IMR-90 (cell line): Measurements from ENCODE around the gene BPNT1. TPM values are rescaled to one million over a fixed set of nuclear protein-coding genes. Genes with fewer than 3 reads are reported as not detected.

Experiments used
- ATAC-seq: fragments of 200-7000 bp; cut with Tn5 transposase; 2 replicates; pipeline ENCODE4 v1.9.1; 2020; ENCODE audit warnings: low read depth, mild to moderate bottlenecking, moderate library complexity
- BruUV-seq: library from RNA; stranded (reverse); fragments of 400-500 nt; replicated peaks from 2 replicates; lab custom pipeline; 2021; lab: Mats Ljungman, UMichigan
- CTCF ChIA-PET: fragments of 300-600 bp; formaldehyde crosslinking; extraction: SDS; loops from one replicate; lab custom pipeline; 2021; ENCODE audit warnings: antibody characterized with exemption; lab: Yijun Ruan, JAX
- POLR2A ChIA-PET: fragments of 300-600 bp; sonication (Branson Sonifier 250); formaldehyde crosslinking; loops from one replicate; lab custom pipeline; 2022; ENCODE audit warnings: antibody characterized with exemption; ENCODE audit not compliant: unreplicated experiment; lab: Charles Lee
- DNase-seq: peaks from one replicate; pipeline ENCODE4 v3.0.0; 2013
- H2AFZ ChIP-seq: replicated peaks from 2 replicates; pipeline ENCODE3; 2013; ENCODE audit warnings: low read length, mild to moderate bottlenecking; ENCODE audit not compliant: poor library complexity
- H2AK5ac ChIP-seq: 2 replicates; pipeline ENCODE4 v1.6.1; 2013; ENCODE audit warnings: low read depth, low read length, inconsistent platforms
- H2AK9ac ChIP-seq: replicated peaks from 2 replicates; pipeline ENCODE3; 2013; ENCODE audit warnings: mild to moderate bottlenecking, low read depth, low read length, moderate library complexity; ENCODE audit not compliant: poor library complexity
- H2BK120ac ChIP-seq: 2 replicates; pipeline ENCODE4 v1.6.1; 2013; ENCODE audit warnings: low read depth, low read length, inconsistent platforms
- H2BK15ac ChIP-seq: 3 replicates; pipeline ENCODE4 v1.6.1; 2013; ENCODE audit warnings: low read depth, low read length, inconsistent platforms
- H2BK20ac ChIP-seq: 2 replicates; pipeline ENCODE4 v1.6.1; 2013; ENCODE audit warnings: low read depth, mild to moderate bottlenecking, inconsistent platforms, low read length, moderate library complexity
- H2BK5ac ChIP-seq: 2 replicates; pipeline ENCODE4 v1.6.1; 2013; ENCODE audit warnings: mild to moderate bottlenecking, low read depth, low read length, inconsistent platforms; ENCODE audit not compliant: poor library complexity, severe bottlenecking
- H3K14ac ChIP-seq: replicated peaks from 2 replicates; pipeline ENCODE4 v1.6.1; 2013; ENCODE audit warnings: low read depth, low read length, inconsistent platforms
- H3K18ac ChIP-seq: 2 replicates; pipeline ENCODE4 v1.6.1; 2013; ENCODE audit warnings: low read depth, low read length, control low read depth
- H3K23ac ChIP-seq: 2 replicates; pipeline ENCODE4 v1.6.1; 2013; ENCODE audit warnings: low read depth, low read length, inconsistent platforms
- H3K27ac ChIP-seq: 2 replicates; pipeline ENCODE4 v1.5.1; 2013; ENCODE audit warnings: mild to moderate bottlenecking, control low read depth, low read length; ENCODE audit not compliant: insufficient read depth
- H3K27me3 ChIP-seq: 2 replicates; pipeline ENCODE4 v1.6.1; 2013; ENCODE audit warnings: low read length; ENCODE audit not compliant: control insufficient read depth, insufficient read depth
- H3K36me3 ChIP-seq: 2 replicates; pipeline ENCODE4 v1.6.1; 2013; ENCODE audit warnings: low read length, mixed read lengths; ENCODE audit not compliant: control insufficient read depth, insufficient read depth
- H3K4ac ChIP-seq: 2 replicates; pipeline ENCODE4 v1.6.1; 2013; ENCODE audit warnings: low read depth, low read length, inconsistent platforms
- H3K4me1 ChIP-seq: 2 replicates; pipeline ENCODE4 v1.6.1; 2013; ENCODE audit warnings: low read length, mixed read lengths; ENCODE audit not compliant: control insufficient read depth, insufficient read depth
- H3K4me2 ChIP-seq: 2 replicates; pipeline ENCODE4 v1.6.1; 2013; ENCODE audit warnings: low read depth, mild to moderate bottlenecking, control low read depth, low read length, moderate library complexity
- H3K4me3 ChIP-seq: 2 replicates; pipeline ENCODE4 v1.5.1; 2013; ENCODE audit warnings: low read depth, mild to moderate bottlenecking, control low read depth, low read length, moderate library complexity; ENCODE audit not compliant: insufficient read depth
- H3K56ac ChIP-seq: 2 replicates; pipeline ENCODE4 v1.6.1; 2013; ENCODE audit warnings: low read length, inconsistent platforms; ENCODE audit not compliant: insufficient read depth; ENCODE audit errors: extremely low read depth
- H3K79me1 ChIP-seq, 2 experiments: 2 replicates each; pipeline ENCODE4 v1.6.1; 2013; ENCODE audit warnings: low read length in 2 of 2, inconsistent platforms in 1 of 2, low read depth in 1 of 2
- H3K9ac ChIP-seq: 2 replicates; pipeline ENCODE4 v1.6.1; 2013; ENCODE audit warnings: low read depth, low read length, control low read depth
- H3K9me1 ChIP-seq: 2 replicates; pipeline ENCODE4 v1.6.1; 2013; ENCODE audit warnings: low read length, inconsistent platforms; ENCODE audit not compliant: insufficient read depth
- H3K9me3 ChIP-seq: 2 replicates; pipeline ENCODE4 v1.6.1; 2013; ENCODE audit warnings: low read length; ENCODE audit not compliant: control insufficient read depth, insufficient read depth
- H4K20me1 ChIP-seq: 2 replicates; pipeline ENCODE4 v1.6.1; 2013; ENCODE audit warnings: low read length, inconsistent platforms; ENCODE audit not compliant: insufficient read depth
- H4K5ac ChIP-seq: 2 replicates; pipeline ENCODE4 v1.6.1; 2013; ENCODE audit warnings: mild to moderate bottlenecking, low read depth, low read length, control low read depth
- H4K8ac ChIP-seq, 2 experiments: 2 replicates each; pipeline ENCODE4 v1.6.1; 2013; ENCODE audit warnings: low read depth in 2 of 2, low read length in 2 of 2, control low read depth in 1 of 2, inconsistent platforms in 1 of 2
- H4K91ac ChIP-seq: 2 replicates; pipeline ENCODE4 v1.6.1; 2013; ENCODE audit warnings: low read depth, low read length, inconsistent platforms; ENCODE audit not compliant: insufficient read depth
- BHLHE40 ChIP-seq: fragments of 150-350 bp; IDR thresholded peaks from 2 replicates; pipeline ENCODE4 v1.6.1; 2016; ENCODE audit warnings: mild to moderate bottlenecking, low read depth, low read length
- CEBPB ChIP-seq: IDR thresholded peaks from 2 replicates; pipeline ENCODE4 v1.6.1; 2012; ENCODE audit warnings: low read depth, low read length, improper control_type of control experiment
- CHD1 ChIP-seq: IDR thresholded peaks from 2 replicates; pipeline ENCODE4 v1.6.1; 2012; ENCODE audit warnings: low read depth, low read length, improper control_type of control experiment
- FOS ChIP-seq: fragments of 150-350 bp; IDR thresholded peaks from 2 replicates; pipeline ENCODE4 v1.6.1; 2016; ENCODE audit warnings: low read depth, low read length
- MAFK ChIP-seq: IDR thresholded peaks from 2 replicates; pipeline ENCODE4 v1.6.1; 2012; ENCODE audit warnings: low read depth, low read length, improper control_type of control experiment
- MAZ ChIP-seq: IDR thresholded peaks from 2 replicates; pipeline ENCODE4 v1.6.1; 2012; ENCODE audit warnings: low read depth, mild to moderate bottlenecking, low read length, improper control_type of control experiment, moderate library complexity, borderline replicate concordance
- MXI1 ChIP-seq: IDR thresholded peaks from 2 replicates; pipeline ENCODE4 v1.6.1; 2012; ENCODE audit warnings: low read depth, mild to moderate bottlenecking, low read length, moderate library complexity, borderline replicate concordance
- NFE2L2 ChIP-seq: fragments of 150-350 bp; IDR thresholded peaks from 2 replicates; pipeline ENCODE4 v1.6.1; 2016; ENCODE audit warnings: low read depth, mild to moderate bottlenecking, low read length
- POLR2A ChIP-seq: IDR thresholded peaks from 2 replicates; pipeline ENCODE4 v1.6.1; 2012; ENCODE audit warnings: mild to moderate bottlenecking, low read depth, low read length
- RAD21 ChIP-seq: IDR thresholded peaks from 2 replicates; pipeline ENCODE4 v1.6.1; 2012; ENCODE audit warnings: low read length, improper control_type of control experiment
- RCOR1 ChIP-seq: IDR thresholded peaks from 2 replicates; pipeline ENCODE4 v1.6.1; 2012; ENCODE audit warnings: mild to moderate bottlenecking, low read length, improper control_type of control experiment; ENCODE audit not compliant: insufficient replicate concordance
- RFX5 ChIP-seq: IDR thresholded peaks from 2 replicates; pipeline ENCODE4 v1.8.0; 2012; ENCODE audit warnings: low read depth, mild to moderate bottlenecking, low read length, moderate library complexity
- SMC3 ChIP-seq: fragments of 150-350 bp; IDR thresholded peaks from 2 replicates; pipeline ENCODE4 v1.6.1; 2016; ENCODE audit warnings: low read depth, mild to moderate bottlenecking, antibody characterized with exemption, low read length, moderate library complexity
- WGBS, 2 experiments: methylation state at CpG; one replicate each; pipeline versions ENCODE4 v1.1.5 to v1.1.7; 2013; ENCODE audit warnings: missing lambda C conversion rate in 2 of 2; ENCODE audit not compliant: insufficient read length in 1 of 2; ENCODE audit errors: extremely low coverage in 2 of 2; 5-methylcytosine and 5-hydroxymethylcytosine counted together
- dilution Hi-C: fragments of 300-500 bp; cut with HindIII; formaldehyde crosslinking; loops from one replicate; pipeline ENCODE4 v1.14.3; 2018; ENCODE audit warnings: low sequenced_read_pairs; ENCODE audit not compliant: unreplicated experiment
- in situ Hi-C: fragments of 300-500 bp; cut with MboI; formaldehyde crosslinking; loops from 3 replicates; pipeline ENCODE4 v1.14.3; 2019; ENCODE audit warnings: low sequenced_read_pairs, inconsistent platforms, mixed read lengths
- intact Hi-C: fragments of 100-400 bp; cut with micrococcal nuclease; formaldehyde crosslinking; loops from 2 replicates; pipeline ENCODE4 v1.10.0; 2022
- polyA plus RNA-seq, 3 experiments: library from polyadenylated mRNA; depleted of rRNA; stranded (reverse); fragments of >200 nt; gene quantifications; 2 replicates each; pipeline ENCODE4 v1.2.3, GENCODE V29; 2012; ENCODE audit warnings: low replicate concordance in 1 of 3
- total RNA-seq: library from RNA; depleted of rRNA; stranded (reverse); fragments of >200 nt; gene quantifications from 2 replicates; pipeline ENCODE4 v1.2.3, GENCODE V29; 2012
- TF ChIP-seq, protein P1 (sequence below): fragments of 150-350 bp; IDR thresholded peaks from 2 replicates; pipeline ENCODE4 v1.6.1; 2016; ENCODE audit warnings: low read depth, mild to moderate bottlenecking, low read length, moderate library complexity, borderline replicate concordance
- TF ChIP-seq, protein P2 (sequence below): conservative IDR thresholded peaks from 2 replicates; pipeline ENCODE4 v1.5.1; 2012; ENCODE audit warnings: mild to moderate bottlenecking, low read depth, low read length, improper control_type of control experiment

BPNT1 gene
- total and polyA plus RNA-seq, 2 of the 4 experiments (the other 2 are of a cell fraction), result 31.7 to 38.2 TPM

DNA sequence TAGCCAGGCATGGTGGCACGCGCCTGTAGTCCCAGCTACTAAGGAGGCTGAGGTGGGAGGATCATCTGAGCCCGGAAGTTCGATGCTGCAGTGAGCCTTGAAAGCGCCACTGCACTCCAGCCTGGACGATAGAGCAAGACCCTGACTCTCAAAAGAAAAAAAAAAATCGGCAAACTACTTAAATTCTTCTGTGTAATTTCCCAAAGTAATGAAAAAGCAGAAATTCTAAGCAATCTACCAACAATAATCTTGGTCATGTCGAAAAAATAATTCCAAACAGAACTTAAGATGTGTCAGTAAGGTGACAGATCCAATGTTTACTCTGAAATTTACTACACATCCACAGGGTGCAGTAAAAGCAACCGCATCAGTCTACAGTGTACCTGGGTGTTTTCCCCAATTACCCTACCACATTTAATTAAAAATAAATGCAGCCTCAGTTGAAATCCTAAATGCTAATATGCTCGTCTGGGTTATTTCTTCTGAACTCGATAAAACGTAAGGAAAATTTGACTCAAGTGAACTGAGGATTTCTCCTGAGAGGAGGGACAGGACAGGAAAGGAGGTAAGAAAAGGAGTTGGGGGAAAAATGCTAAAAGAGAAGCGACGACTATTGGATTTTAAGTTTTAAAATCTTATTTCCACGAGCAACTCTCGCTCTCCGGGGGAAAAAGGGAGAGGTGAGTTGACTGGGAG is 44.1 kb downstream of the BPNT1 start:
- Histone ChIP-seq H4K20me1 (peaks cover 7% of the 10 kb centered on the region; the same call in 1 of the 2 replicates), H3K23ac (peak overlapping the region; percentile 95), H3K56ac (peak overlapping the region; percentile 79; the same call in 1 of the 2 replicates), H3K27me3 (no peaks in the 10 kb centered on the region), H3K18ac (no peak overlapping the region; the same call in 1 of the 2 replicates), H3K4me3 (peak overlapping the region; percentile 85), H2BK5ac (peak overlapping the region; percentile 82), H3K27ac (peak overlapping the region; percentile 91; the same call in 1 of the 2 replicates), H3K9me3 (no peaks in the 10 kb centered on the region), H3K4ac (peak overlapping the region; percentile 98), H4K8ac (peak overlapping the region; percentile 64 to 94), H4K5ac (no peak overlapping the region), H2BK20ac (no peak overlapping the region), H2AK9ac (peak overlapping the region; percentile 95), H4K91ac (peak overlapping the region; percentile 95; the same call in 1 of the 2 replicates), H3K4me2 (peak overlapping the region; percentile 95), H3K14ac (peak overlapping the region; percentile 96; the same call in 1 of the 2 replicates), H3K9ac (peak overlapping the region; percentile 92), H2BK15ac (no peak overlapping the region), H3K36me3 (no peaks in the 10 kb centered on the region), H2AK5ac (no peak overlapping the region), H3K79me1 (peaks cover 5 to 24% of the 10 kb centered on the region in 2 experiments; a peak in 2 of 4 replicates), H2AFZ (peak overlapping the region; percentile 97), H3K9me1 (peaks cover 2% of the 10 kb centered on the region; the same call in 1 of the 2 replicates), H2BK120ac (no peak overlapping the region), H3K4me1 (0 out of 2 replicates have a peak, but pooled peaks cover 3% of the 10 kb centered on the region)
- POLR2A ChIA-PET, result no interaction called here
- intact Hi-C loops, result loop anchor here (2.0 kb wide), 1 partner anchor 23 kb away; no protein-coding TSS in a partner anchor
- WGBS, 2 experiments, result 0% methylated on average over 3 of the region's 17 CpGs; no CpG with 5 or more reads in 1 of the 2 experiments
- no TSS peak for BruUV-seq
- CTCF ChIA-PET, result interaction anchor here (0.6 kb wide), 2 partner anchors 67 to 91 kb away, joined by 3 read pairs; no protein-coding TSS in a partner anchor
- dilution Hi-C loops, result no loop called here
- in situ Hi-C loops, result no loop called here
- DNase-seq (no peak), ATAC-seq (no peak)
- TF ChIP-seq FOS, result no peak
- no peak for TF ChIP-seq RFX5
- TF ChIP-seq RCOR1, result no peak
- TF ChIP-seq, protein P1, sequence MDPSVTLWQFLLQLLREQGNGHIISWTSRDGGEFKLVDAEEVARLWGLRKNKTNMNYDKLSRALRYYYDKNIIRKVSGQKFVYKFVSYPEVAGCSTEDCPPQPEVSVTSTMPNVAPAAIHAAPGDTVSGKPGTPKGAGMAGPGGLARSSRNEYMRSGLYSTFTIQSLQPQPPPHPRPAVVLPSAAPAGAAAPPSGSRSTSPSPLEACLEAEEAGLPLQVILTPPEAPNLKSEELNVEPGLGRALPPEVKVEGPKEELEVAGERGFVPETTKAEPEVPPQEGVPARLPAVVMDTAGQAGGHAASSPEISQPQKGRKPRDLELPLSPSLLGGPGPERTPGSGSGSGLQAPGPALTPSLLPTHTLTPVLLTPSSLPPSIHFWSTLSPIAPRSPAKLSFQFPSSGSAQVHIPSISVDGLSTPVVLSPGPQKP, result no peak
- TF ChIP-seq SMC3, result no peak
- TF ChIP-seq, protein P2, sequence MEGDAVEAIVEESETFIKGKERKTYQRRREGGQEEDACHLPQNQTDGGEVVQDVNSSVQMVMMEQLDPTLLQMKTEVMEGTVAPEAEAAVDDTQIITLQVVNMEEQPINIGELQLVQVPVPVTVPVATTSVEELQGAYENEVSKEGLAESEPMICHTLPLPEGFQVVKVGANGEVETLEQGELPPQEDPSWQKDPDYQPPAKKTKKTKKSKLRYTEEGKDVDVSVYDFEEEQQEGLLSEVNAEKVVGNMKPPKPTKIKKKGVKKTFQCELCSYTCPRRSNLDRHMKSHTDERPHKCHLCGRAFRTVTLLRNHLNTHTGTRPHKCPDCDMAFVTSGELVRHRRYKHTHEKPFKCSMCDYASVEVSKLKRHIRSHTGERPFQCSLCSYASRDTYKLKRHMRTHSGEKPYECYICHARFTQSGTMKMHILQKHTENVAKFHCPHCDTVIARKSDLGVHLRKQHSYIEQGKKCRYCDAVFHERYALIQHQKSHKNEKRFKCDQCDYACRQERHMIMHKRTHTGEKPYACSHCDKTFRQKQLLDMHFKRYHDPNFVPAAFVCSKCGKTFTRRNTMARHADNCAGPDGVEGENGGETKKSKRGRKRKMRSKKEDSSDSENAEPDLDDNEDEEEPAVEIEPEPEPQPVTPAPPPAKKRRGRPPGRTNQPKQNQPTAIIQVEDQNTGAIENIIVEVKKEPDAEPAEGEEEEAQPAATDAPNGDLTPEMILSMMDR, result no peak
- no peak for TF ChIP-seq NFE2L2
- TF ChIP-seq BHLHE40, result no peak
- no peak for TF ChIP-seq CHD1
- TF ChIP-seq CEBPB, result no peak
- TF ChIP-seq POLR2A, result no peak
- no peak for TF ChIP-seq MXI1
- no peak for TF ChIP-seq MAZ
- TF ChIP-seq RAD21, result no peak
- TF ChIP-seq MAFK, result no peak
